ENCODE results near the gene KLK4. TPM values are rescaled to one million over a fixed set of nuclear protein-coding genes. Genes with fewer than 3 reads are reported as not detected.

The KLK4 gene
- total and polyA plus RNA-seq, 10 of the 15 experiments (the other 5 are each of a cell fraction or from before 2014, with no cell fraction given), result 0.06 to 0.31 TPM; not detected in 8

DNA sequence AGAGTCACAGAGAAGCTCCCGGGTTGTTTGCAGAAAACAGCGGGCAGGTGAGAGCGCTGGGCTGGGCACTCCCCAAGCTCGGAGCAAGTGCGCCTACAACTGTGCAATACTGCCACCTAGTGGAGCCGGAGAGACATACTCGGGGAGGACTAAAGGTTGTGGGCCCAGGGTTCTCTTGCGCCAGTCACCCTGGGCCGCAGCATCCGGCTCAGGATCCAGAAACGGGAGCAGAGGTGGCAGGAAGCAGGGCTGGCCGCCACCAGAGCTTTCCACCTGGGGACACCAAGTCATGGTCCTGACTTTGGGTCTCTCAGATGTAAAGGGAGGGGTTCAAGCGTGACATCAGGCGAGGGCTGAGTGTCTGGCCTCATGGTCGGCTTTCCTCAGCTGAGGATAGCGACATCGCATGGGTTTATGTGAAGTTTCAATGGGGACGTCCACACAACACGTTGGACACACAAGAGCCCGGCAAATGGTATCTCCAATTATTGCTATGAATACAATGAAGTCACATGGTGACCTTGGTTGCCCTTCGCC, 11.2 kb upstream of the KLK4 start (continued):
- TF ChIP-seq, protein P1, sequence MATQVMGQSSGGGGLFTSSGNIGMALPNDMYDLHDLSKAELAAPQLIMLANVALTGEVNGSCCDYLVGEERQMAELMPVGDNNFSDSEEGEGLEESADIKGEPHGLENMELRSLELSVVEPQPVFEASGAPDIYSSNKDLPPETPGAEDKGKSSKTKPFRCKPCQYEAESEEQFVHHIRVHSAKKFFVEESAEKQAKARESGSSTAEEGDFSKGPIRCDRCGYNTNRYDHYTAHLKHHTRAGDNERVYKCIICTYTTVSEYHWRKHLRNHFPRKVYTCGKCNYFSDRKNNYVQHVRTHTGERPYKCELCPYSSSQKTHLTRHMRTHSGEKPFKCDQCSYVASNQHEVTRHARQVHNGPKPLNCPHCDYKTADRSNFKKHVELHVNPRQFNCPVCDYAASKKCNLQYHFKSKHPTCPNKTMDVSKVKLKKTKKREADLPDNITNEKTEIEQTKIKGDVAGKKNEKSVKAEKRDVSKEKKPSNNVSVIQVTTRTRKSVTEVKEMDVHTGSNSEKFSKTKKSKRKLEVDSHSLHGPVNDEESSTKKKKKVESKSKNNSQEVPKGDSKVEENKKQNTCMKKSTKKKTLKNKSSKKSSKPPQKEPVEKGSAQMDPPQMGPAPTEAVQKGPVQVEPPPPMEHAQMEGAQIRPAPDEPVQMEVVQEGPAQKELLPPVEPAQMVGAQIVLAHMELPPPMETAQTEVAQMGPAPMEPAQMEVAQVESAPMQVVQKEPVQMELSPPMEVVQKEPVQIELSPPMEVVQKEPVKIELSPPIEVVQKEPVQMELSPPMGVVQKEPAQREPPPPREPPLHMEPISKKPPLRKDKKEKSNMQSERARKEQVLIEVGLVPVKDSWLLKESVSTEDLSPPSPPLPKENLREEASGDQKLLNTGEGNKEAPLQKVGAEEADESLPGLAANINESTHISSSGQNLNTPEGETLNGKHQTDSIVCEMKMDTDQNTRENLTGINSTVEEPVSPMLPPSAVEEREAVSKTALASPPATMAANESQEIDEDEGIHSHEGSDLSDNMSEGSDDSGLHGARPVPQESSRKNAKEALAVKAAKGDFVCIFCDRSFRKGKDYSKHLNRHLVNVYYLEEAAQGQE (IDR thresholded peaks at IDR 0.05; ENCODE audit: low read depth, low read length), result no peak
- TF ChIP-seq, protein P2, sequence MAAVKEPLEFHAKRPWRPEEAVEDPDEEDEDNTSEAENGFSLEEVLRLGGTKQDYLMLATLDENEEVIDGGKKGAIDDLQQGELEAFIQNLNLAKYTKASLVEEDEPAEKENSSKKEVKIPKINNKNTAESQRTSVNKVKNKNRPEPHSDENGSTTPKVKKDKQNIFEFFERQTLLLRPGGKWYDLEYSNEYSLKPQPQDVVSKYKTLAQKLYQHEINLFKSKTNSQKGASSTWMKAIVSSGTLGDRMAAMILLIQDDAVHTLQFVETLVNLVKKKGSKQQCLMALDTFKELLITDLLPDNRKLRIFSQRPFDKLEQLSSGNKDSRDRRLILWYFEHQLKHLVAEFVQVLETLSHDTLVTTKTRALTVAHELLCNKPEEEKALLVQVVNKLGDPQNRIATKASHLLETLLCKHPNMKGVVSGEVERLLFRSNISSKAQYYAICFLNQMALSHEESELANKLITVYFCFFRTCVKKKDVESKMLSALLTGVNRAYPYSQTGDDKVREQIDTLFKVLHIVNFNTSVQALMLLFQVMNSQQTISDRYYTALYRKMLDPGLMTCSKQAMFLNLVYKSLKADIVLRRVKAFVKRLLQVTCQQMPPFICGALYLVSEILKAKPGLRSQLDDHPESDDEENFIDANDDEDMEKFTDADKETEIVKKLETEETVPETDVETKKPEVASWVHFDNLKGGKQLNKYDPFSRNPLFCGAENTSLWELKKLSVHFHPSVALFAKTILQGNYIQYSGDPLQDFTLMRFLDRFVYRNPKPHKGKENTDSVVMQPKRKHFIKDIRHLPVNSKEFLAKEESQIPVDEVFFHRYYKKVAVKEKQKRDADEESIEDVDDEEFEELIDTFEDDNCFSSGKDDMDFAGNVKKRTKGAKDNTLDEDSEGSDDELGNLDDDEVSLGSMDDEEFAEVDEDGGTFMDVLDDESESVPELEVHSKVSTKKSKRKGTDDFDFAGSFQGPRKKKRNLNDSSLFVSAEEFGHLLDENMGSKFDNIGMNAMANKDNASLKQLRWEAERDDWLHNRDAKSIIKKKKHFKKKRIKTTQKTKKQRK (IDR thresholded peaks at IDR 0.05; ENCODE audit: low read depth, low read length), result no peak
- TF ChIP-seq KLF5 (IDR thresholded peaks at IDR 0.05; ENCODE audit: partially characterized antibody), result no peak
- no peak for TF ChIP-seq EED (IDR thresholded peaks at IDR 0.05; ENCODE audit: low read depth)
- TF ChIP-seq NRF1 (conservative IDR thresholded peaks at IDR 0.05; ENCODE audit: low read depth, low read length), result no peak
- TF ChIP-seq YY1 (IDR thresholded peaks at IDR 0.05; ENCODE audit: low read depth, low read length), result peak; percentile 49; the same call in 1 of the 2 replicates
- TF ChIP-seq HCFC1 (IDR thresholded peaks at IDR 0.05; ENCODE audit: low read length), result no peak; the same call in 1 of the 2 replicates
- no peak for TF ChIP-seq STAT3 (IDR thresholded peaks at IDR 0.05; ENCODE audit: low read depth, low read length)
- TF ChIP-seq MXI1 (IDR thresholded peaks at IDR 0.05; ENCODE audit: low read depth, low read length), result no peak
- TF ChIP-seq, protein P3, sequence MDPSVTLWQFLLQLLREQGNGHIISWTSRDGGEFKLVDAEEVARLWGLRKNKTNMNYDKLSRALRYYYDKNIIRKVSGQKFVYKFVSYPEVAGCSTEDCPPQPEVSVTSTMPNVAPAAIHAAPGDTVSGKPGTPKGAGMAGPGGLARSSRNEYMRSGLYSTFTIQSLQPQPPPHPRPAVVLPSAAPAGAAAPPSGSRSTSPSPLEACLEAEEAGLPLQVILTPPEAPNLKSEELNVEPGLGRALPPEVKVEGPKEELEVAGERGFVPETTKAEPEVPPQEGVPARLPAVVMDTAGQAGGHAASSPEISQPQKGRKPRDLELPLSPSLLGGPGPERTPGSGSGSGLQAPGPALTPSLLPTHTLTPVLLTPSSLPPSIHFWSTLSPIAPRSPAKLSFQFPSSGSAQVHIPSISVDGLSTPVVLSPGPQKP (IDR thresholded peaks at IDR 0.05; ENCODE audit: low read depth, low read length), result no peak
- TF ChIP-seq, protein P4, sequence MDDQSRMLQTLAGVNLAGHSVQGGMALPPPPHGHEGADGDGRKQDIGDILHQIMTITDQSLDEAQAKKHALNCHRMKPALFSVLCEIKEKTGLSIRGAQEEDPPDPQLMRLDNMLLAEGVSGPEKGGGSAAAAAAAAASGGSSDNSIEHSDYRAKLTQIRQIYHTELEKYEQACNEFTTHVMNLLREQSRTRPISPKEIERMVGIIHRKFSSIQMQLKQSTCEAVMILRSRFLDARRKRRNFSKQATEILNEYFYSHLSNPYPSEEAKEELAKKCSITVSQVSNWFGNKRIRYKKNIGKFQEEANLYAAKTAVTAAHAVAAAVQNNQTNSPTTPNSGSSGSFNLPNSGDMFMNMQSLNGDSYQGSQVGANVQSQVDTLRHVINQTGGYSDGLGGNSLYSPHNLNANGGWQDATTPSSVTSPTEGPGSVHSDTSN (IDR thresholded peaks at IDR 0.05; ENCODE audit: insufficient replicate concordance, low read depth, low read length), result no peak
- no peak for TF ChIP-seq ZNF24 (IDR thresholded peaks at IDR 0.05)
- no peak for TF ChIP-seq RB1 (IDR thresholded peaks at IDR 0.05; ENCODE audit: borderline replicate concordance)
- TF ChIP-seq, protein P5, sequence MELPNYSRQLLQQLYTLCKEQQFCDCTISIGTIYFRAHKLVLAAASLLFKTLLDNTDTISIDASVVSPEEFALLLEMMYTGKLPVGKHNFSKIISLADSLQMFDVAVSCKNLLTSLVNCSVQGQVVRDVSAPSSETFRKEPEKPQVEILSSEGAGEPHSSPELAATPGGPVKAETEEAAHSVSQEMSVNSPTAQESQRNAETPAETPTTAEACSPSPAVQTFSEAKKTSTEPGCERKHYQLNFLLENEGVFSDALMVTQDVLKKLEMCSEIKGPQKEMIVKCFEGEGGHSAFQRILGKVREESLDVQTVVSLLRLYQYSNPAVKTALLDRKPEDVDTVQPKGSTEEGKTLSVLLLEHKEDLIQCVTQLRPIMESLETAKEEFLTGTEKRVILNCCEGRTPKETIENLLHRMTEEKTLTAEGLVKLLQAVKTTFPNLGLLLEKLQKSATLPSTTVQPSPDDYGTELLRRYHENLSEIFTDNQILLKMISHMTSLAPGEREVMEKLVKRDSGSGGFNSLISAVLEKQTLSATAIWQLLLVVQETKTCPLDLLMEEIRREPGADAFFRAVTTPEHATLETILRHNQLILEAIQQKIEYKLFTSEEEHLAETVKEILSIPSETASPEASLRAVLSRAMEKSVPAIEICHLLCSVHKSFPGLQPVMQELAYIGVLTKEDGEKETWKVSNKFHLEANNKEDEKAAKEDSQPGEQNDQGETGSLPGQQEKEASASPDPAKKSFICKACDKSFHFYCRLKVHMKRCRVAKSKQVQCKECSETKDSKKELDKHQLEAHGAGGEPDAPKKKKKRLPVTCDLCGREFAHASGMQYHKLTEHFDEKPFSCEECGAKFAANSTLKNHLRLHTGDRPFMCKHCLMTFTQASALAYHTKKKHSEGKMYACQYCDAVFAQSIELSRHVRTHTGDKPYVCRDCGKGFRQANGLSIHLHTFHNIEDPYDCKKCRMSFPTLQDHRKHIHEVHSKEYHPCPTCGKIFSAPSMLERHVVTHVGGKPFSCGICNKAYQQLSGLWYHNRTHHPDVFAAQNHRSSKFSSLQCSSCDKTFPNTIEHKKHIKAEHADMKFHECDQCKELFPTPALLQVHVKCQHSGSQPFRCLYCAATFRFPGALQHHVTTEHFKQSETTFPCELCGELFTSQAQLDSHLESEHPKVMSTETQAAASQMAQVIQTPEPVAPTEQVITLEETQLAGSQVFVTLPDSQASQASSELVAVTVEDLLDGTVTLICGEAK (IDR thresholded peaks at IDR 0.05; ENCODE audit: borderline replicate concordance), result no peak
- no peak for TF ChIP-seq SIN3A (IDR thresholded peaks at IDR 0.05; ENCODE audit: low read depth, low read length)
- TF ChIP-seq POLR2A (IDR thresholded peaks at IDR 0.05; ENCODE audit: low read depth, low read length), result no peak
- peak; percentile 22; the same call in 1 of the 2 replicates for TF ChIP-seq GATAD2B (conservative IDR thresholded peaks at IDR 0.05; ENCODE audit: low read depth)

All from GM12878 (cell line).